ENCODE results near the gene PTPRN. TPM values are rescaled to one million over a fixed set of nuclear protein-coding genes. Genes with fewer than 3 reads are reported as not detected.

PTPRN gene
- total RNA-seq, 1 experiment from 2014 or later = 6.5 TPM

DNA sequence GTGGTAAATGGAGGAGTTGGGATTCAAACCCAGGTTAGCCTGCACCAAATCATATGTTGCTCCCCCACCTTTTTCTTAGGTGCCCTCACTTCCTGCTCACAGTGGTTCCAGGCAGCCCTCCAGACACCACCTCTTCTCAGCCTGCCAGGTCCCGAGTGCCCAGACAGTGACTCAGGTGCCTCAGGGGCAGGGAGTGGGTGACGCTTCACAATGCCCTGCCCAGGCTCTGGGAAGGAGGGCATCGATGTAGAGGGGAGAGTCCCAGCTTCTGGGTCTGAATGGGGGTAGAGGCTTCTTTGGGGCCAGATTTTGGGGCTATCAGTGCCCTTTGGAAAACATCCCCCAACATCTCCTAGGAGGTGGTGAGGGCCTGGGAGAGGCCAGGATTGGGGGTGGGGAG is 35.3 kb downstream of the PTPRN start:
- H3K56ac ChIP-seq (ENCODE audit: insufficient read length, low read depth, low read length) = no peak overlapping the region
- H2BK5ac ChIP-seq (ENCODE audit: insufficient read length, low read length) = no peak overlapping the region
- Mint-ChIP-seq H3K4me1 (peaks cover 29 to 33% of the 10 kb centered on the region in 2 experiments), H3K36me3 (ENCODE audit: insufficient read depth in 1 of 3, low read depth in 3 of 3) (no peaks in the 10 kb centered on the region), H3K27me3 (ENCODE audit: low read depth) (peaks cover 29% of the 10 kb centered on the region), H3K27ac (no peak overlapping the region), H3K4me3 (no peak overlapping the region), H3K9me3 (no peaks in the 10 kb centered on the region)
- no CpG with 5 or more reads among the region's 3 CpGs for WGBS (ENCODE audit: extremely low coverage, insufficient read length, low lambda C conversion rate)
- H3K14ac ChIP-seq (ENCODE audit: insufficient read depth, low read length) = peak overlapping the region; percentile 31; the same call in 1 of the 2 replicates
- no peak for DNase-seq
- peaks cover 4% of the 10 kb centered on the region; the same call in 1 of the 2 replicates for H3K4me1 ChIP-seq (ENCODE audit: insufficient read depth, low read length)
- H3K9ac ChIP-seq (ENCODE audit: extremely low read depth, insufficient read length, low read length) = no peak overlapping the region
- no peak overlapping the region for H2BK12ac ChIP-seq (ENCODE audit: insufficient read length, low read depth, low read length)
- no peak overlapping the region for H4K8ac ChIP-seq (replicated peaks; ENCODE audit: insufficient read length, low read depth, low read length)
- H3K4ac ChIP-seq (ENCODE audit: low read depth, low read length) = no peak overlapping the region
- H2BK120ac ChIP-seq (ENCODE audit: low read depth, low read length, poor library complexity, severe bottlenecking) = no peak overlapping the region
- H3K23ac ChIP-seq (ENCODE audit: insufficient read length, low read depth, low read length) = no peak overlapping the region
- H3K79me2 ChIP-seq (ENCODE audit: insufficient read depth, low read length) = no peaks in the 10 kb centered on the region
- H4K5ac ChIP-seq (ENCODE audit: insufficient read length, low read depth, low read length) = no peak overlapping the region
- H2BK20ac ChIP-seq (ENCODE audit: low read depth, low read length, poor library complexity, severe bottlenecking) = no peak overlapping the region
- H3K9me3 ChIP-seq (ENCODE audit: control insufficient read depth, low read depth, low read length) = no peaks in the 10 kb centered on the region
- H3K27ac ChIP-seq (ENCODE audit: insufficient read length, low read depth, low read length) = no peak overlapping the region
- H3T11ph ChIP-seq (ENCODE audit: low read length) = no peak overlapping the region
- H4K20me1 ChIP-seq (ENCODE audit: control insufficient read depth, insufficient read depth, insufficient read length) = no peaks in the 10 kb centered on the region
- no peak overlapping the region for H2AK5ac ChIP-seq (ENCODE audit: insufficient read length, low read length)
- no peak overlapping the region for H4K91ac ChIP-seq (ENCODE audit: insufficient read length, low read depth, low read length)
- H3K23me2 ChIP-seq (ENCODE audit: insufficient read length, low read depth, low read length, poor library complexity, severe bottlenecking) = peaks cover 1% of the 10 kb centered on the region
- H2BK15ac ChIP-seq (ENCODE audit: low read depth, low read length) = 0 out of 2 replicates have a peak overlapping the region, but pooled peaks have one; percentile 19
- no peak overlapping the region for H3K4me2 ChIP-seq (ENCODE audit: insufficient read depth, insufficient read length, low read length)
- TF ChIP-seq, protein P1, sequence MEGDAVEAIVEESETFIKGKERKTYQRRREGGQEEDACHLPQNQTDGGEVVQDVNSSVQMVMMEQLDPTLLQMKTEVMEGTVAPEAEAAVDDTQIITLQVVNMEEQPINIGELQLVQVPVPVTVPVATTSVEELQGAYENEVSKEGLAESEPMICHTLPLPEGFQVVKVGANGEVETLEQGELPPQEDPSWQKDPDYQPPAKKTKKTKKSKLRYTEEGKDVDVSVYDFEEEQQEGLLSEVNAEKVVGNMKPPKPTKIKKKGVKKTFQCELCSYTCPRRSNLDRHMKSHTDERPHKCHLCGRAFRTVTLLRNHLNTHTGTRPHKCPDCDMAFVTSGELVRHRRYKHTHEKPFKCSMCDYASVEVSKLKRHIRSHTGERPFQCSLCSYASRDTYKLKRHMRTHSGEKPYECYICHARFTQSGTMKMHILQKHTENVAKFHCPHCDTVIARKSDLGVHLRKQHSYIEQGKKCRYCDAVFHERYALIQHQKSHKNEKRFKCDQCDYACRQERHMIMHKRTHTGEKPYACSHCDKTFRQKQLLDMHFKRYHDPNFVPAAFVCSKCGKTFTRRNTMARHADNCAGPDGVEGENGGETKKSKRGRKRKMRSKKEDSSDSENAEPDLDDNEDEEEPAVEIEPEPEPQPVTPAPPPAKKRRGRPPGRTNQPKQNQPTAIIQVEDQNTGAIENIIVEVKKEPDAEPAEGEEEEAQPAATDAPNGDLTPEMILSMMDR (conservative IDR thresholded peaks at IDR 0.05) = no peak
- H3K79me1 ChIP-seq (ENCODE audit: insufficient read depth, low read depth, low read length, poor library complexity, severe bottlenecking) = no peaks in the 10 kb centered on the region
- no peak overlapping the region for H2AFZ ChIP-seq (ENCODE audit: low read length)
- H3K27me3 ChIP-seq (ENCODE audit: insufficient read depth, low read length) = no peaks in the 10 kb centered on the region
- no peak overlapping the region for H3K18ac ChIP-seq (ENCODE audit: insufficient read length, low read depth, low read length)

Measured in H9 (cell line).